Measurements from ENCODE around the gene MED16. TPM values are rescaled to one million over a fixed set of nuclear protein-coding genes. Genes with fewer than 3 reads are reported as not detected.

The MED16 gene
- total and polyA plus RNA-seq, 10 of the 15 experiments (the other 5 are each of a cell fraction or from before 2014, with no cell fraction given) = 0.56 to 51.1 (median 13.6) TPM

GRCh38 chr19:907183-907853 lies 14.3 kb upstream of the MED16 start (continued):
- no peak for TF ChIP-seq E2F8 (IDR thresholded peaks at IDR 0.05; ENCODE audit: low read depth, partially characterized antibody)
- no peak for TF ChIP-seq MYC (IDR thresholded peaks at IDR 0.05; ENCODE audit: insufficient read depth, insufficient read length, insufficient replicate concordance, low read length, severe bottlenecking)
- TF ChIP-seq RAD21 (IDR thresholded peaks at IDR 0.05; ENCODE audit: insufficient read depth, low read depth, low read length) = no peak
- no peak for TF ChIP-seq EED (IDR thresholded peaks at IDR 0.05; ENCODE audit: low read depth)
- no peak for TF ChIP-seq BMI1 (IDR thresholded peaks at IDR 0.05; ENCODE audit: borderline replicate concordance)
- TF ChIP-seq RCOR1 (conservative IDR thresholded peaks at IDR 0.05; ENCODE audit: low read depth, low read length) = no peak
- no peak for TF ChIP-seq CEBPB (IDR thresholded peaks at IDR 0.05; ENCODE audit: borderline replicate concordance in 1 of 2, low read depth in 2 of 2, low read length in 2 of 2)

- Histone ChIP-seq H3K36me3 (ENCODE audit: control insufficient read depth in 2 of 2, insufficient read depth in 2 of 2, low read length in 1 of 2) (no peaks in the 10 kb centered on the region; a peak in 1 of 4 replicates), H3K4me1 (ENCODE audit: control insufficient read depth, insufficient read depth, low read length) (peaks cover 40% of the 10 kb centered on the region), H3K27ac (ENCODE audit: control insufficient read depth, insufficient read depth) (peak overlapping the region; percentile 61; the same call in 1 of the 2 replicates), H3K9me3 (replicated peaks; ENCODE audit: control insufficient read depth, insufficient read depth, low read length) (no peaks in the 10 kb centered on the region), H4K20me1 (ENCODE audit: control insufficient read depth, insufficient read depth) (no peaks in the 10 kb centered on the region), H3K9ac (ENCODE audit: control insufficient read depth, insufficient read depth, low read length) (no peak overlapping the region), H3K27me3 (replicated peaks in 1 of 2; ENCODE audit: control insufficient read depth in 2 of 2, insufficient read depth in 2 of 2, low read length in 1 of 2) (no peaks in the 10 kb centered on the region), H3K79me2 (ENCODE audit: control insufficient read depth, insufficient read depth, low read length) (peaks cover 10% of the 10 kb centered on the region), H3K4me3 (no peak overlapping the region), H3K4me2 (ENCODE audit: control insufficient read depth, insufficient read depth) (peak overlapping the region; percentile 64), H2AFZ (ENCODE audit: control insufficient read depth, low read depth, low read length) (no peak overlapping the region)
- in situ Hi-C loops (cut with MboI) = no loop called here
- FAIRE-seq = no peak
- RAD21 ChIA-PET (ENCODE audit: unreplicated experiment) = interaction anchor here (0.9 to 4.4 kb wide), 5 partner anchors 13 to 78 kb away, joined by 4 to 30 read pairs (median 18); partner anchors contain the start of genes MED16, RNU6-9 and WDR18
- SMC1A ChIA-PET (ENCODE audit: uncharacterized antibody, unreplicated experiment) = interaction anchor here (1.0 to 2.4 kb wide), 6 partner anchors 10 to 136 kb away, joined by 3 to 15 read pairs (median 7); partner anchors contain the start of genes MED16 and RNU6-9
- POLR2A ChIA-PET = interaction anchor here (0.6 to 1.2 kb wide), 3 partner anchors 11 to 28 kb away, joined by 3 to 5 read pairs (median 3); partner anchors contain the start of gene MED16
- peak; percentile 30 for ATAC-seq
- CTCF ChIA-PET = interaction anchor here (0.9 to 4.2 kb wide), 4 partner anchors 10 to 43 kb away, joined by 3 to 40 read pairs (median 4); partner anchors contain the start of gene KISS1R
- intact Hi-C loops (cut with micrococcal nuclease; ENCODE audit: unreplicated experiment) = no loop called here
- 49% methylated on average over 7 of the region's 7 CpGs for WGBS (ENCODE audit: insufficient coverage, insufficient replicate concordance, low lambda C conversion rate, missing lambda C conversion rate)
- BruUV-seq (replicated peaks) = no TSS peak
- no peak for DNase-seq (ENCODE audit: low read depth, low spot score)
- TF ChIP-seq MEF2B (IDR thresholded peaks at IDR 0.05; ENCODE audit: partially characterized antibody, poor library complexity, severe bottlenecking) = peak; percentile 88
- TF ChIP-seq SPI1 (IDR thresholded peaks at IDR 0.05; ENCODE audit: borderline replicate concordance, insufficient read depth, low read depth, low read length) = no peak
- TF ChIP-seq SMARCA5 (IDR thresholded peaks at IDR 0.05) = peak; percentile 91
- TF ChIP-seq RUNX3 (IDR thresholded peaks at IDR 0.05; ENCODE audit: low read length) = 0 out of 2 replicates have a peak, but pooled peaks have one; percentile 6
- TF ChIP-seq BHLHE40 (IDR thresholded peaks at IDR 0.05; ENCODE audit: borderline replicate concordance in 1 of 2, low read depth in 2 of 2, low read length in 1 of 2) = peak; percentile 10 to 12; a peak in 1 of 4 replicates
- TF ChIP-seq CBX3 (IDR thresholded peaks at IDR 0.05; ENCODE audit: borderline replicate concordance, low read depth) = no peak
- TF ChIP-seq ZNF217 (IDR thresholded peaks at IDR 0.05) = peak; percentile 73; the same call in 1 of the 2 replicates
- TF ChIP-seq PKNOX1 (IDR thresholded peaks at IDR 0.05) = peak; percentile 28; the same call in 1 of the 2 replicates
- peak; percentile 49; the same call in 1 of the 2 replicates for TF ChIP-seq TCF7 (IDR thresholded peaks at IDR 0.05; ENCODE audit: borderline replicate concordance)
These were observed 13.5 kb upstream of the MED16 start for GRCh38 chr19:906480-906879.
